HTR-8/SVneo (cell line): ENCODE data around the gene GTF2A1.
"Not testable (repeated sequence)": the region's sequence is repeated elsewhere in the genome, so short reads cannot be mapped to it uniquely, and the experiment has no call there.

ENCODE experiments used
- DNase-seq: peaks from one replicate; pipeline ENCODE4 v3.0.0; 2011; ENCODE audit warnings: low spot score, mixed read lengths; ENCODE audit not compliant: insufficient read length
- FAIRE-seq: peaks from 2 replicates; lab custom pipeline; 2011; peaks lifted over from hg19 to GRCh38; lab: Jason Lieb, UNC

GTF2A1 gene

GRCh38 chr14:81220830-81221578 is at the start of gene GTF2A1:
TSS of gene GTF2A1 (minus strand) at chr14:81220959. CDS start at chr14:81220518, 441 bp downstream.
- DNase-seq = peak; percentile 90
- FAIRE-seq = peak; percentile 95

GRCh38 chr14:81269979-81270375 is 49.2 kb upstream of the GTF2A1 start:
- DNase-seq (no peak), FAIRE-seq (no peak)

DNA sequence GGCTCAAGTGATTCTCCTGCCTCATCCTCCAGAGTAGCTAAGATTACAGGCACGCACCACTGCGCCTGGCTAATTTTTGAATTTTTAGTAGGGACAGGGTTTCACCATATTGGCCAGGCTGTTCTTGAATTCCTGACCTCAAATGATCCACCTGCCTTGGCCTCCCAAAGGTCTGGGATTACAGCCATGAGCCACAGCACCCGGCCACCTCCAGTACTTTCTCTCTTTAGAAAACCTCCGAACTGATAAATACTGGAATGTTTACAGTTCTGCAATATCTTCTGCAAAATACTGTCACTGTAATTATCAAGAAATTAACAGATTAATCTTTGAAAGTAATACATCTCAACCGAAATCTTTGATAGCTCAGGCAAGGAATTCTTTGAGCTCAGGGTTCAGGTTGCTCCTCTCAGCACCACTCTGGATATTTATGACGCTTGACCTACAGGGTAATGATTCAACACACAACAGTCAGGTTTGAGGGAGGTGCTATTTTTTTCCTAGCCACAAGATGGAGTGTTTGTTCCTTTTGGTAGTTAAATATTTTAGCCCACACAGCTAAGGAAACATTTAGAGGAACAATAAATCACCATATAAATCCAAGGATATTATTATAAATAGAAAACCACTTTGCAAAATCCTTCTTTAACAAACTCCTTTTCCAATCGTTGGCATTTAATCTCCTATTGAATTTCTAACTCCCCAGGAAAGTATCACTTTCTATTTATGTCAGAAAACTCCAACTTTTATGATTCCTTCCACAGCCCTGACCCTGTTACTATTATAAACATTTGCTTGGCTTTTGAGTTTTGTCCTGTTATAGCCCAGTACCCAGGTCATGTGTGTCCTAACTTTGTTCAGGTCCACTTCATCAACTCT is 48.6 kb upstream of the GTF2A1 start:
- no peak for FAIRE-seq
- peak; percentile 78 for DNase-seq

DNA sequence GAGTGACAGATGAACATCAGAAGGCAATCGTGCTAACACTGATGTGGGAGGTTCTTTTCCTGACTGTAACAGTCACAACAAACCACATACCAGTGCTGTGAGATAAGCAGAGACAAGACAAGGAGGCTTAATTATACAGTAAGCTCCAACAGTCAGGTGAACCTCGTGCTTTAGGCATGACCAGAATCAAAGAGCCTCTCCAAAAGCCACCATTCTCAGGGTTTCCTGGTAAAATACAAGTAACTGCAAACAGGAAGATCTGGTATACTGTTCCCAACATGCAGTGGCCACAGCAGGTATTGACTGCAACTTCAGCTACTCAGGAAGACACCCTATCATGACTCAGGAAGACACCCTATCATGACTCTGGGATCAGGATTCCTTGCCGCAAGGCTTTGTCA is 47.3 kb upstream of the GTF2A1 start:
- DNase-seq (no peak), FAIRE-seq (peak; percentile 23)

- DNase-seq (no peak), FAIRE-seq (no peak)
Measured at GRCh38 chr14:81265636-81266169, 44.9 kb upstream of the GTF2A1 start.

DNA sequence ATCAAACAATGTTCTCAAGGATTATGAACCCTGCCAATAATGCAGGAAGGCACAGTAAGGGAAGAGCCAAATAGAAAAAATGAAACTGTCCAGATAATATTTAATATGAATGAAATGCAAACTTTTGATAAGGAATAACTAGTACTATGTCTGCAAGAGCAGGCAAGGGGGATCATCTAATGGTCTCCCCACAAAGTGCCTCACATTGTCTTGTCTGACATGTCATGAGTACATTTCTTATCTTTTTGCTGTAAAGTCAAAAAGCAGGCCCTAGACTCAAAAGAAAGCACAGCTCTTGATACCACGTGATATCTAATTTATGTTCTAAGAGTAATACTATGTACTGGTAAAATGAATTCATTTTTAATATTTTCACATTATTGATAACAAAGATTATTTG is 43.9 kb upstream of the GTF2A1 start:
- FAIRE-seq = no peak
- no peak for DNase-seq

DNA sequence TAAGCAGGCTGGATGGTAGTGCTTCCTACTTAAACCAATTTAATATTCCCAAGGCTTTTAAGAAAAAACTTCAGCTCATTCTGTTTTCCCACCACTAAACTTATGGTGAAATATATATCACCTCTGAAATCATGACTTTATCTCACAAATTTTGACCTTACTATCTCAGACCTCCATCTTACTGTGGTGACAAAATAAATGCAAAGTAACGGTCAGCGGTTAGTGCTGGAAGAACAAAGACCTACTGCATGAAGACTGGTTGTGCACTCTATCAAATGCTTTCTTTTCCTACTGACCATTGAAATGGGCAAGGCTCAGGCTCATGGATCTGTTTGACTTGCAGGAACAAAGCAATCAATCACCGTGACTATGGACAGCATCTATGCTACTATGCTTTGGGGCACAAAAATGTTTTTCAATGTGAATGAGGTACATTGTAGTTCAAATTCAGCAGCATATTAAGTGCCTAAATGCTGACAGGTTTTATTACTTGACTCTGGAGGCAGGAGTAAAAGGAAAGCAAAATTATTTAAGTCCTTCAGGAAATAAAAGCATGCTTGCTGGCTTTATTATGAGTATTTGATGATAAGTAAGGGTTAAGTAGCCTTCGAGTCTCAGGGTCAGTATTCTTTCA is 43.1 kb upstream of the GTF2A1 start:
- DNase-seq = no peak
- FAIRE-seq = no peak

DNA sequence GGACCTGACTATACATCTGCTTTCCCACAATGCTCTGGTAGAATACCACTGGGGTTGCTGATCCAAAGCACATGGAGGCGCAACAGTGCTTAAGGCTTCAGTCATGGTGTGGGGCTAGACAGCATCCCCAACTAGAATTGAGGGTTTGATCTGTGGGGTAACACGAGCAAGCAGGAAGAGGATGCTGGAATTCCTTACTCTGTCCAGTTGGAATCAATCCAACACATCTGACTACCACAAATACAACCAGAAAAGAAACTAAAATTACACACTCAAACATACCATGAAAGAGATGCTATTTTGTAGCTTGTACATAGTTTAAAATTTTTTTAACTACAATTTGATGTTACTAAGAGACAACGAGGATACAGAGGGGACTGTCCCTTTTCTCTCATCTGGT is 40.4 kb upstream of the GTF2A1 start:
- FAIRE-seq (no peak), DNase-seq (no peak)

- DNase-seq = no peak
- FAIRE-seq = no peak
Measured at GRCh38 chr14:81260732-81261131, 40.0 kb upstream of the GTF2A1 start.

DNA sequence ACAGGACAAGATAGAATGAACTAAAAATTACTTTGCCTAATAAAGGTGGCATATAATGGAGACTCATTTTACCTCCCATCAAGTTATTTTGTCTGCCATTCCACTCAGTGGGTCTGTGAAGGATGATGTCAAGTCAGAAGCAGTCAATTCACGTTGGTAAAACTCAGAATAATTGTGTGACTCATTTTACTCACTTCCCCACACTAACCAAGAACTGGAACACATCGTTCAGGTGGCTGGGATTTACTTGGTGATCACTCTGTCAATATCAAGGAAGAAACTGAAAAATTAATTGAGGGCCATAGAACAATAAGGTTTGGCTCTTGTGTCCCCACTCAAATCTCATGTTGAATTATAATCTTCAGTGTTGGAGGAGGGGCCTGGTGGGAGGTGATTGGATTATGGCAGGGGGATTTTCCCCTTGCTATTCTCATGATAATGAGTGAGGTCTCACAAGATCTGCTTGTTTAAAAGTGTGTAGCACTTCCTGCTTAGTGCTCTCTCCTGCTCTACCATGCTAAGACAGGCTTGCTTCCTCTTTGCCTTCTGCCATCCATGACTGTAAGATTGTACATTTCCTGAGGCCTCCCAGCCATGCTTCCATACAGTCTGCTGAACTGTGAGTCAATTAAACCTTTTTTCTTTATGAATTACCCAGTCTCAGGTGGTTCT is 35.7 kb upstream of the GTF2A1 start:
- no peak for DNase-seq
- FAIRE-seq = no peak

DNA sequence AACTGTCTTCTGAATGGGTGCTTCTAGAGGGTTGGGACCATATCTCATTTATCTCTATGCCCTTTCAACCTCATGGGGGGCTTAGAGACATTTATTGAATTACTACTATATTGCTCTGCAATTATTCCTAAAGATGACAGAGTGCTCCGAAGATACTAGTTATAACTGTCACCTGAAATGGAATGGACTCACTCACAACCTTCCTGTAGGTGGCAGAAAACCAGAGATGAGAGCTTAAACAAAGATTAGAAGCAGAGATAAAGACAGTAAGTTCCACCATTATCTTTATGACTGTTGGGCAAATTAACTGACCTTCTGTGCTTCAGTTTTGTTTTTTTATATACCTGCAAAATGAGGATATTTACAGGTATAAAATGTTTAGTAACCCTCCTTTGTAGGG is 31.5 kb upstream of the GTF2A1 start:
- FAIRE-seq (no peak), DNase-seq (no peak)

GRCh38 chr14:81247271-81247766 is 26.6 kb upstream of the GTF2A1 start:
- DNase-seq (no peak), FAIRE-seq (no peak)

DNA sequence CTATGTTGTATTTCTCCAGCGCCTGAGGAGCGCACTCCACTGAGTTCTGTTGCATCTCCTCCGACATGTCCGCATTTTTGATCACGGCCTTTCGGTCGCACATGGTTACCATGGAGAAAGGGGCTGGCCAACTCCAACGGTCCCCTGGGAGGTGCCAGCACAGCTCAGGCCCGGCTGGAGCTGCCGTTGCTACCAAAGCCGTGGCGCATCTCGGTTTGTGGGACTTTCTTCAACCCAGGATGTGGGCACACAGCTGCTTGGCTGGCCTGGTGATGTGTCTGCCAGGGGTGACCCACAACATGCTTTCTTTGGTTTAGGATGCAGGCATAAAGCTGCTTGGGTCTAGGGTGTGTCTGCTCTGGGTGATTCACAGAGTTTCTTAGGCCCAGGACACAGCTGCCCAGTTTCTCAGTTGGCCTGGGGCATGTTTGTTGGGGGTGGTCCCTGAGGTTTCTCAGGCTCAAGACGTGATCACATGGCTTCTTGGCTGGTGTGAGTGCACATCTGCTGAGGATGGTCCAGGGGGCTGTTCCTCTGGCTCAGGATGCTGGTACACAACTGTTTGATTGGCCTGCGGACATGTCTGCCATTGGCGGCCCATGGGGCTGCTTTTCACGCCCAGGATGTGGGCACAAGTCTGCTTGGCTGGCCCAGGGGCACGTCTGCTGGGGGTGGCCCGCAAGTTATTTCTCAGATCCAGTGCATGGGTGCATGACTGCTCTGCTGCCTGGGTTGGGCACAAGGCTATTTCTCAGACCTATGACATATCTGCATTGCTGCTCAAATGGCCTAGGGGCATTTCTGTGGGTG is 25.9 kb upstream of the GTF2A1 start:
- FAIRE-seq (no peak), DNase-seq (peak; percentile 24)

DNA sequence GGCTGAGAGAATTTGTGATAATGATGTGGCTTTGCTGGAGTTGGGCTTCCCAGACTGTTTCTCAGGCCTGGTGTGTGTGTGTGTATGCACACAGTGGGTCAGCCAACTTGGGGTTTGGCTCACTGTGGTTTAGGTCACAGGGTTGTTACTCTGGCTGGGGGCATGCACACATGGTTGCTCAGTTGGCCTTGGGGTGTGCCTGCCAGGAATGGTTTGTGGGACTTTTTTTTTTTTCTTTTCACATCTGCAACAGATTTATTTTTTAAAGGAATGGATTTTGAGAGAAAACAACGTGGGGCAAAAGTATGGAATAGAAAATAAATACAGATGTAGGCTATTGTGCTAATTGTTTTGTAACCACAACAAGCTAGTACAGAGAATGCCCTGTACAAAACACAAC is 25.0 kb upstream of the GTF2A1 start:
- no peak for FAIRE-seq
- DNase-seq = no peak

DNA sequence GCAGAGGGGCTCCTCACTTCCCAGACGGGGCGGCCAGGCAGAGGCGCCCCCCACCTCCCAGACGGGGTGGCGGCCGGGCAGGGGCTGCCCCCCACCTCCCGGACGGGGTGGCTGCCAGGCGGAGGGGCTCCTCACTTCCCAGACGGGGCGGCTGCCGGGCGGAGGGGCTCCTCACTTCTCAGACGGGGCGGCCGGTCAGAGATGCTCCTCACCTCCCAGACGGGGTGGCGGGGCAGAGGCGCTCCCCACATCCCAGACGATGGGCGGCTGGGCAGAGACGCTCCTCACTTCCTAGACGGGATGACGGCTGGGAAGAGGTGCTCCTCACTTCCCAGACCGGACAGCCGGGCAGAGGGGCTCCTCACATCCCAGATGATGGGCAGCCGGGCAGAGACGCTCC is 23.7 kb upstream of the GTF2A1 start:
- not testable (repeated sequence) for DNase-seq, FAIRE-seq

DNA sequence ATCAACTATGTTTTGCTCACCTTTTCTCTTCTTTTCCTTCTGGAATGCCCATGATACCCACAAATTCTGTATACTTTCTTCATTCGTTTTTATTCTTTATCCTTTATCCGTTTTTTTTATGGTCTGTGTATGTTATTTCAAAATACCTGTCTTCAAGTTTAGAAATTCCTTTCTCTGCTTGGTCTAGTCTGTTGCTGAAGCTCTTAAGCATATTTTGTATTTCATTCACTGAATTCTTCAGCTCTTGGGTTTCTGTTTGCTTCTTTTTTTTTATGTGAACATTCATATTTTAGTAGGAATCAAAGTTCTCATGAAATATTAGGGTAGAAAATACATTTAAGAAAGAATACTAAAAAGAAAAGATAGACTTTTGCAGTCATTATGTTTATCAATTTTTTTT is 22.7 kb upstream of the GTF2A1 start:
- no peak for FAIRE-seq
- DNase-seq = no peak

DNA sequence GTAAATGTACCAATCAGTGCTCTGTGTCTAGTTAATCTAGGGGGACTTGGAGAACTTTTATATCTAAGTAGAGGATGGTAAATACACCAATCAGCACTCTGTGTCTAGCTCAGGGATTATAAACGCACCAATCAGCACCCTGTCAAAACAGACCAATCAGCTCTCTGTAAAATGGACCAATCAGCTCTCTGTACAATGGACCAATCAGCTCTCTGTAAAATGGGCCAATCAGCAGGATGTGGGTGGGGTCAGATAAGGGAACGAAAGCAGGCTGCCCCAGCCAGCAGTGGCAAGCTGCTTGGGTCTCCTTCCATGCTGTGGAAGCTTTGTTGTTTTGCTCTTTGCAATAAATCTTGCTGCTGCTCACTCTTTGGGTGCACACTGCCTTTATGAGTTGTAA is 16.1 kb upstream of the GTF2A1 start:
- DNase-seq, FAIRE-seq: not testable (repeated sequence)

- no peak for FAIRE-seq
- no peak for DNase-seq
Measured at GRCh38 chr14:81236138-81236537, 15.4 kb upstream of the GTF2A1 start.

- no peak for DNase-seq
- no peak for FAIRE-seq
Measured at GRCh38 chr14:81235096-81235495, 14.3 kb upstream of the GTF2A1 start.
